Stomach (tissue), 9 donors: ENCODE measurements around the gene ACAD8. TPM values are rescaled to one million over a fixed set of nuclear protein-coding genes. Genes with fewer than 3 reads are reported as not detected.

Experiments
- DNase-seq, 2 donors: peaks; one replicate each; pipeline versions ENCODE4 v3.0.0 to v3.0.0-alpha.2; 2013 to 2019
- H3K27ac ChIP-seq, 5 donors: fragments of 200-600 bp in 4 of 5; sonication (generic) in 4 of 5; one replicate each; pipeline ENCODE4 v1.5.1; 2013 to 2019; ENCODE audit warnings: mild to moderate bottlenecking in 1 of 5, moderate library complexity in 1 of 5
- H3K27me3 ChIP-seq, 3 donors: fragments of 200-600 bp; sonication (generic); one replicate each; pipeline ENCODE4 v1.5.1; 2017 to 2019; ENCODE audit warnings: mixed run types in 1 of 3
- H3K36me3 ChIP-seq, 4 donors: fragments of 200-600 bp; sonication (generic); 1 replicate in 3 of 4; 2 replicates in 1 of 4; pipeline ENCODE4 v1.5.1; 2016 to 2019
- H3K4me1 ChIP-seq, 4 donors: fragments of 200-600 bp; sonication (generic); one replicate each; pipeline ENCODE4 v1.5.1; 2016 to 2019
- H3K4me3 ChIP-seq, 4 donors: fragments of 200-600 bp; sonication (generic) in 3 of 4; one replicate each; pipeline ENCODE4 v1.5.1; 2016 to 2019; ENCODE audit warnings: mild to moderate bottlenecking in 1 of 4
- H3K9me3 ChIP-seq, 4 donors: fragments of 200-600 bp; sonication (generic); one replicate each; pipeline ENCODE4 v1.5.1; 2016 to 2019
- CTCF ChIP-seq, 7 experiments: fragments of 450-650 bp in 4 of 7; fragments of 200-600 bp in 3 of 7; sonication (generic) in 3 of 7; IDR thresholded peaks; one replicate each; pipeline ENCODE4 v1.5.1; 2016 to 2019; ENCODE audit warnings: antibody characterized with exemption in 7 of 7, control low read depth in 2 of 7, mild to moderate bottlenecking in 1 of 7
- EP300 ChIP-seq: sonication (generic); formaldehyde crosslinking; IDR thresholded peaks from one replicate; pipeline ENCODE4 v1.6.1; 2017; ENCODE audit warnings: antibody characterized with exemption
- POLR2A ChIP-seq, 4 donors: fragments of 450-650 bp; IDR thresholded peaks; one replicate each; pipeline ENCODE4 v1.6.1; 2016; ENCODE audit warnings: antibody characterized with exemption in 4 of 4, control low read depth in 2 of 4, mild to moderate bottlenecking in 1 of 4, moderate library complexity in 1 of 4
- POLR2AphosphoS5 ChIP-seq, 3 donors: sonication (generic); formaldehyde crosslinking; IDR thresholded peaks; one replicate each; pipeline ENCODE4 v1.6.1; 2016; ENCODE audit warnings: antibody characterized with exemption in 3 of 3
- whole genome bisulfite sequencing, 5 donors: extraction: QIAGEN DNeasy Blood & Tissue Kit in 3 of 5; methylation state at CpG; one replicate each; pipeline versions ENCODE4 v1.1.5 to v1.1.7; 2013 to 2018; 5-methylcytosine and 5-hydroxymethylcytosine counted together
- intact Hi-C: fragments of 100-400 bp; cut with DNase I; formaldehyde crosslinking; loops from one replicate; pipeline ENCODE4 v1.15.1; 2023; ENCODE audit warnings: low total_unique reads
- polyA plus RNA-seq, 3 donors: library from polyadenylated mRNA; stranded (reverse); fragments of 200-250 nt; gene quantifications; one replicate each; pipeline ENCODE4 v1.2.3, GENCODE V29; 2013
- total RNA-seq, 5 donors: library from RNA; depleted of rRNA; stranded (reverse); fragments of >200 nt; gene quantifications; one replicate each; pipeline versions ENCODE4 v1.1.0 to v1.2.3, GENCODE V29; 2014 to 2016
- donor health status: healthy with polysubstance abuse.
- donor health status: Bipolar disorder and iron deficiency.
- donor health status: healthy.

ACAD8 gene
- total and polyA plus RNA-seq, 8 donors, result 15.1 to 44.6 (median 26.5) TPM

- no peaks in the 10 kb centered on the region for H3K9me3 ChIP-seq
- H3K4me1 ChIP-seq, result peaks cover 0 to 10% (median 4%) of the 10 kb centered on the region in 4 donors
- H3K27ac ChIP-seq, result no peak overlapping the region
- TF ChIP-seq CTCF (IDR thresholded peaks at IDR 0.05) (no peak), POLR2A (IDR thresholded peaks at IDR 0.05) (no peak), POLR2AphosphoS5 (IDR thresholded peaks at IDR 0.05) (no peak), EP300 (no peak)
- no peak for DNase-seq
- H3K36me3 ChIP-seq, result peaks cover 9 to 30% (median 28%) of the 10 kb centered on the region in 4 donors
- intact Hi-C loops, result no loop called here
- 77 to 85% (median 81%) methylated on average over 5 of the region's 5 CpGs for WGBS, 5 donors
- H3K4me3 ChIP-seq, result no peak overlapping the region
- peaks cover 0 to 29% (median 5%) of the 10 kb centered on the region in 3 donors for H3K27me3 ChIP-seq
Measured at GRCh38 chr11:134267461-134267860, 14.1 kb downstream of the ACAD8 start.

GRCh38 chr11:134267966-134268365 lies 14.6 kb downstream of the ACAD8 start:
- WGBS, 5 donors, result 86 to 91% (median 89%) methylated on average over 11 of the region's 11 CpGs
- Histone ChIP-seq H3K9me3 (no peaks in the 10 kb centered on the region), H3K4me1 (peaks cover 0 to 10% (median 4%) of the 10 kb centered on the region in 4 donors), H3K36me3 (peaks cover 4 to 25% (median 23%) of the 10 kb centered on the region in 4 donors), H3K27ac (no peak overlapping the region), H3K4me3 (no peak overlapping the region), H3K27me3 (peaks cover 0 to 34% (median 10%) of the 10 kb centered on the region in 3 donors)
- no peak for TF ChIP-seq POLR2AphosphoS5 (IDR thresholded peaks at IDR 0.05)
- no peak for TF ChIP-seq POLR2A (IDR thresholded peaks at IDR 0.05)
- TF ChIP-seq EP300, result no peak
- TF ChIP-seq CTCF (IDR thresholded peaks at IDR 0.05), result no peak
- intact Hi-C loops, result no loop called here
- DNase-seq, result no peak

GRCh38 chr11:134270250-134270714 lies 16.9 kb downstream of the ACAD8 start:
- Histone ChIP-seq H3K9me3 (no peaks in the 10 kb centered on the region), H3K36me3 (peaks cover 0 to 2% (median under 1%) of the 10 kb centered on the region in 4 donors), H3K4me3 (no peak overlapping the region), H3K4me1 (peaks cover 0 to 10% (median 4%) of the 10 kb centered on the region in 4 donors), H3K27me3 (peaks cover 0 to 57% (median 30%) of the 10 kb centered on the region in 3 donors), H3K27ac (no peak overlapping the region)
- TF ChIP-seq EP300, result no peak
- TF ChIP-seq CTCF (IDR thresholded peaks at IDR 0.05), result no peak
- TF ChIP-seq POLR2AphosphoS5 (IDR thresholded peaks at IDR 0.05), result no peak
- no peak for TF ChIP-seq POLR2A (IDR thresholded peaks at IDR 0.05)
- DNase-seq, result no peak
- WGBS, 5 donors, result 29 to 44% (median 38%) methylated on average over 5 of the region's 5 CpGs
- intact Hi-C loops, result no loop called here

GRCh38 chr11:134271978-134272377 lies 18.6 kb downstream of the ACAD8 start:
- DNase-seq, result no peak
- Histone ChIP-seq H3K4me1 (peaks cover 15 to 20% (median 18%) of the 10 kb centered on the region in 4 donors), H3K27ac (no peak overlapping the region), H3K4me3 (no peak overlapping the region), H3K9me3 (no peaks in the 10 kb centered on the region), H3K36me3 (no peaks in the 10 kb centered on the region), H3K27me3 (peaks cover 12 to 74% (median 47%) of the 10 kb centered on the region in 3 donors)
- intact Hi-C loops, result no loop called here
- TF ChIP-seq CTCF (IDR thresholded peaks at IDR 0.05) (no peak), EP300 (no peak), POLR2AphosphoS5 (IDR thresholded peaks at IDR 0.05) (no peak), POLR2A (IDR thresholded peaks at IDR 0.05) (no peak)
- WGBS, 5 donors, result 88 to 97% (median 90%) methylated on average over 4 of the region's 4 CpGs
